Colonic mucosa (tissue), 4 donors: ENCODE results near the gene CD63. TPM values are rescaled to one million over a fixed set of nuclear protein-coding genes. Genes with fewer than 3 reads are reported as not detected.

ENCODE experiments used
- DNase-seq: peaks from one replicate; pipeline ENCODE4 v3.0.0-alpha.2; 2020
- H3K27ac ChIP-seq: fragments of 200-600 bp; one replicate; pipeline ENCODE4 v1.8.0; 2021
- H3K27me3 ChIP-seq: fragments of 200-600 bp; one replicate; pipeline ENCODE4 v1.8.0; 2021
- H3K36me3 ChIP-seq: fragments of 200-600 bp; one replicate; pipeline ENCODE4 v1.8.0; 2021
- H3K4me1 ChIP-seq: fragments of 200-600 bp; one replicate; pipeline ENCODE4 v1.8.0; 2021; ENCODE audit warnings: mild to moderate bottlenecking
- H3K4me3 ChIP-seq: fragments of 200-600 bp; one replicate; pipeline ENCODE4 v1.8.0; 2021
- H3K9ac ChIP-seq, 2 donors: one replicate each; pipeline ENCODE4 v1.7.0; 2013; ENCODE audit warnings: control low read depth in 2 of 2, low read depth in 2 of 2, low read length in 2 of 2
- H3K9me3 ChIP-seq: fragments of 200-600 bp; one replicate; pipeline ENCODE4 v1.8.0; 2021
- intact Hi-C: fragments of 100-400 bp; cut with DNase I; formaldehyde crosslinking; loops from one replicate; pipeline ENCODE4 v1.14.1; 2022
- total RNA-seq, 2 donors: library from RNA; stranded (reverse); fragmentation: NEBNext Ultra II Directional in 1 of 2; extraction: Animal tissue kit (Norgen Biotek cat#: 25700) in 1 of 2; gene quantifications; one replicate each; pipeline ENCODE4 v1.2.1, GENCODE V29; 2021
- TF ChIP-seq, protein P1 (sequence below): fragments of 200-600 bp; IDR thresholded peaks from one replicate; pipeline ENCODE4 v1.8.0; 2022; ENCODE audit warnings: antibody characterized with exemption, mild to moderate bottlenecking
- donor health status: healthy.
- donor health status: DM: no; HTN: no; CAD: no.
- donor health status: DM: no; HTN: no; CAD: no.

Gene CD63, protein sequence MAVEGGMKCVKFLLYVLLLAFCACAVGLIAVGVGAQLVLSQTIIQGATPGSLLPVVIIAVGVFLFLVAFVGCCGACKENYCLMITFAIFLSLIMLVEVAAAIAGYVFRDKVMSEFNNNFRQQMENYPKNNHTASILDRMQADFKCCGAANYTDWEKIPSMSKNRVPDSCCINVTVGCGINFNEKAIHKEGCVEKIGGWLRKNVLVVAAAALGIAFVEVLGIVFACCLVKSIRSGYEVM
- total RNA-seq: 1,000 to 10,000 TPM in 1 of 2 donors, 100 to 1,000 TPM in 1; 707 to 1,094 TPM

DNA sequence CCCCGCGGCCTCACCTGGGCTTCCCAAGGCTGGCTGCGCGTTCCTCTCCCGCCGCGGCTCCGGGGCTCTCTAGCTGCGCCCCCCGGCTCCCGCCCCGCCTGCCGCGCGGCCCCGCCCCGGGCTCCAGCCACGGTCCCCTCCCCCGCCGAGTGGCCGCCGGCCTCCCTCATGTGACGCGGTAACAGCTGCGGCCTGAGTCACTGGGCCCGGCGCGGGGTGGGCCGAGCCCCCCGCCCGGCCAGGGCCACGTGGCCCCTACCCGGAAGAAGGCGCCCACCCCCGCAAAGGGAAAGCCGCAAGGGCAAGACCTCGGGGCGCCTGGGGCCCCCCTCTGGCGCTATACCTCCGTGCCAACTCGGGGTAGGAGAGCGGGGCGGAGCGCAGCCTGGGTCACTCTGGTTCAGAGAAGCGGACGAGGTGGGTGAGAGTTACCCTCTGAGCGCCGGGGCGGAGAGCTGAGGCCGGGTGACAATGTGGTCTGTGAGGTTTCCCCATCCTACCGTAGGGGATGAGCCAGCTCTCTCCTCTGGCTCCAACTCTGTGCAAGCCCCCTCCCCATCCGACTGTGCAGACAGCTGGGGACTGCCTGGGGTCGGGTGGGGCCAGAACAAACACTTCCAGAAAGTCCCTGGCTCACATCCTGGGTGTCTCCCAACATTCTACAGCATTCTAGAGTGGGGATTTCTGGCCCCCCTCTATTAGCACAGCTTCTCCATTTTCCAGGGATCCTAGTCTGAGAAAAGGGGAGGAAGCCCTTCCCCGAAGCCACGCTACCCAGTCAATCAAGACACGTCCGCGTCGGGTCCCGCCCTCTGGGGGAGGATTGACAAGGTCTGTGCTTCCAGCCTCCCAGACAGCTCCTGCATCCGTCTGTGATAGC, at the start of gene CD63:
CD63 (minus strand) TSS at position 71 of the 880 bp plus-strand sequence. CDS start 668 bp downstream, outside the sequence.
- intact Hi-C loops: no loop called here
- peak; percentile 95 for DNase-seq
- TF ChIP-seq, protein P1, sequence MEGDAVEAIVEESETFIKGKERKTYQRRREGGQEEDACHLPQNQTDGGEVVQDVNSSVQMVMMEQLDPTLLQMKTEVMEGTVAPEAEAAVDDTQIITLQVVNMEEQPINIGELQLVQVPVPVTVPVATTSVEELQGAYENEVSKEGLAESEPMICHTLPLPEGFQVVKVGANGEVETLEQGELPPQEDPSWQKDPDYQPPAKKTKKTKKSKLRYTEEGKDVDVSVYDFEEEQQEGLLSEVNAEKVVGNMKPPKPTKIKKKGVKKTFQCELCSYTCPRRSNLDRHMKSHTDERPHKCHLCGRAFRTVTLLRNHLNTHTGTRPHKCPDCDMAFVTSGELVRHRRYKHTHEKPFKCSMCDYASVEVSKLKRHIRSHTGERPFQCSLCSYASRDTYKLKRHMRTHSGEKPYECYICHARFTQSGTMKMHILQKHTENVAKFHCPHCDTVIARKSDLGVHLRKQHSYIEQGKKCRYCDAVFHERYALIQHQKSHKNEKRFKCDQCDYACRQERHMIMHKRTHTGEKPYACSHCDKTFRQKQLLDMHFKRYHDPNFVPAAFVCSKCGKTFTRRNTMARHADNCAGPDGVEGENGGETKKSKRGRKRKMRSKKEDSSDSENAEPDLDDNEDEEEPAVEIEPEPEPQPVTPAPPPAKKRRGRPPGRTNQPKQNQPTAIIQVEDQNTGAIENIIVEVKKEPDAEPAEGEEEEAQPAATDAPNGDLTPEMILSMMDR: no peak
- Histone ChIP-seq H3K4me3 (peak within 1 kb of the TSS; percentile 77), H3K4me1 (peaks cover 4% of the 10 kb centered on the region), H3K27me3 (no peaks in the 10 kb centered on the region), H3K36me3 (no peaks in the 10 kb centered on the region), H3K27ac (peak within 1 kb of the TSS; percentile 99), H3K9ac (peak within 1 kb of the TSS; percentile 98 to 100), H3K9me3 (no peaks in the 10 kb centered on the region)

GRCh38 chr12:55777856-55778255, 49.0 kb upstream of the CD63 start:
- Histone ChIP-seq H3K27me3 (no peaks in the 10 kb centered on the region), H3K27ac (no peak overlapping the region), H3K4me1 (no peaks in the 10 kb centered on the region), H3K4me3 (no peak overlapping the region), H3K9me3 (no peaks in the 10 kb centered on the region), H3K9ac (no peak overlapping the region), H3K36me3 (no peaks in the 10 kb centered on the region)
- intact Hi-C loops: no loop called here
- no peak for DNase-seq
- TF ChIP-seq, protein P1: no peak

- H3K9me3 ChIP-seq: no peaks in the 10 kb centered on the region
- TF ChIP-seq, protein P1: no peak
- DNase-seq: no peak
These were observed 42.9 kb upstream of the CD63 start for GRCh38 chr12:55771736-55772135.

DNA sequence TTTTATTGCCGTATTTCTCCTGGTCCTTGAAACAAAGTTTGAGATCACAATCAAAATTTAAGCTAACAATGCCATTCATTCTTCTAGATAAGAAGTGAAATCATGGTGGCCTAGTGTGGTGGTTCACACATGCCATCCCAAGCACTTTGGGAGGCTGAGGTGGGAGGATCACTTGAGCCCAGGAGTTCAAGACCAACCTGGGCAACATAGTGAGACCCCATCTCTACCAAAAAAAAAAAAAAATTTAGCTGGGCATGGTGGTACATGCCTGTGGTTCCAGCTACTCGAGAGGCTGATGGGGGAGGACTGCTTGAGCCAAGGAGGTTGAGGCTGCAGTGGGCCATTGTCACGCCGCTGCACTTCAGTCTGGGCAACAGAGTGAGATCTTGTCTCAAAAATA, 38.3 kb upstream of the CD63 start:
- Histone ChIP-seq H3K4me3 (no peak overlapping the region), H3K9me3 (no peaks in the 10 kb centered on the region), H3K27ac (no peak overlapping the region), H3K4me1 (no peaks in the 10 kb centered on the region), H3K9ac (no peak overlapping the region), H3K27me3 (no peaks in the 10 kb centered on the region), H3K36me3 (no peaks in the 10 kb centered on the region)
- no peak for DNase-seq
- TF ChIP-seq, protein P1: no peak
- intact Hi-C loops: no loop called here

More at GRCh38 chr12:55771736-55772135, 42.9 kb upstream of the CD63 start:
- H3K4me3 ChIP-seq: no peak overlapping the region
- no peaks in the 10 kb centered on the region for H3K36me3 ChIP-seq
- intact Hi-C loops: no loop called here
- no peaks in the 10 kb centered on the region for H3K27me3 ChIP-seq
- no peak overlapping the region for H3K27ac ChIP-seq
- H3K4me1 ChIP-seq: no peaks in the 10 kb centered on the region
- H3K9ac ChIP-seq: no peak overlapping the region

- no peaks in the 10 kb centered on the region for H3K4me1 ChIP-seq
- no peak overlapping the region for H3K4me3 ChIP-seq
- TF ChIP-seq, protein P1: no peak
- no peak for DNase-seq
- no peaks in the 10 kb centered on the region for H3K36me3 ChIP-seq
- H3K27me3 ChIP-seq: no peaks in the 10 kb centered on the region
- intact Hi-C loops: no loop called here
- H3K9me3 ChIP-seq: no peaks in the 10 kb centered on the region
- no peak overlapping the region for H3K9ac ChIP-seq
- no peak overlapping the region for H3K27ac ChIP-seq
These were observed 37.0 kb upstream of the CD63 start for GRCh38 chr12:55765736-55766290.
